Mesenchymal stem cell (in vitro differentiated cells and primary cell): Measurements from ENCODE around the gene C11orf21.

Source experiments
- DNase-seq: peaks from one replicate; pipeline ENCODE4 v3.0.0-alpha.2; 2013
- H2AFZ ChIP-seq: one replicate; pipeline ENCODE4 v1.6.1; 2013; ENCODE audit warnings: low read depth, mild to moderate bottlenecking, control low read depth, inconsistent platforms, low read length, moderate library complexity
- H2AK5ac ChIP-seq: 2 replicates; pipeline ENCODE4 v1.6.1; 2013; ENCODE audit warnings: low read length, moderate library complexity, mild to moderate bottlenecking, inconsistent platforms; ENCODE audit not compliant: severe bottlenecking
- H2BK120ac ChIP-seq: one replicate; pipeline ENCODE4 v1.6.1; 2013; ENCODE audit warnings: low read depth, mild to moderate bottlenecking, inconsistent platforms, low read length, moderate library complexity
- H2BK12ac ChIP-seq, 2 experiments: one replicate each; pipeline ENCODE4 v1.6.1; 2013; ENCODE audit warnings: inconsistent platforms in 2 of 2, low read length in 2 of 2, mild to moderate bottlenecking in 2 of 2, moderate library complexity in 2 of 2, control low read depth in 1 of 2
- H2BK15ac ChIP-seq: one replicate; pipeline ENCODE4 v1.6.1; 2013; ENCODE audit warnings: mild to moderate bottlenecking, low read depth, inconsistent platforms; ENCODE audit not compliant: poor library complexity, severe bottlenecking
- H2BK5ac ChIP-seq: 2 replicates; pipeline ENCODE4 v1.6.1; 2013; ENCODE audit warnings: low read depth, mild to moderate bottlenecking, low read length, control low read depth, inconsistent platforms; ENCODE audit not compliant: poor library complexity, severe bottlenecking
- H3K14ac ChIP-seq, 2 experiments: one replicate each; pipeline ENCODE4 v1.6.1; 2013; ENCODE audit warnings: inconsistent platforms in 2 of 2, low read length in 2 of 2, control low read depth in 1 of 2, mild to moderate bottlenecking in 1 of 2, moderate library complexity in 1 of 2
- H3K18ac ChIP-seq, 2 experiments: one replicate each; pipeline ENCODE4 v1.6.1; 2013; ENCODE audit warnings: inconsistent platforms in 2 of 2, low read length in 2 of 2, control low read depth in 1 of 2, low read depth in 1 of 2, mild to moderate bottlenecking in 1 of 2
- H3K23ac ChIP-seq, 2 experiments: one replicate each; pipeline ENCODE4 v1.6.1; 2013; ENCODE audit warnings: inconsistent platforms in 2 of 2, low read length in 2 of 2, mild to moderate bottlenecking in 2 of 2, moderate library complexity in 2 of 2, control low read depth in 1 of 2
- H3K27ac ChIP-seq: 2 replicates; pipeline ENCODE4 v1.5.1; 2013; ENCODE audit warnings: mild to moderate bottlenecking, moderate library complexity, low read length, control low read depth, inconsistent platforms; ENCODE audit not compliant: poor library complexity, severe bottlenecking
- H3K27me3 ChIP-seq, 2 experiments: 2 replicates each; pipeline versions ENCODE4 v1.6.1 to v1.7.0; 2013; ENCODE audit warnings: low read length in 2 of 2, mild to moderate bottlenecking in 2 of 2, moderate library complexity in 2 of 2, control low read depth in 1 of 2, inconsistent platforms in 1 of 2; ENCODE audit not compliant: control insufficient read depth in 1 of 2, insufficient read depth in 1 of 2
- H3K36me3 ChIP-seq, 2 experiments: 2 replicates each; pipeline versions ENCODE4 v1.6.1 to v1.7.0; 2013; ENCODE audit warnings: low read length in 2 of 2, control low read depth in 1 of 2, inconsistent platforms in 1 of 2, low read depth in 1 of 2, mild to moderate bottlenecking in 1 of 2; ENCODE audit not compliant: insufficient read depth in 2 of 2, control insufficient read depth in 1 of 2
- H3K4ac ChIP-seq, 2 experiments: one replicate each; pipeline ENCODE4 v1.6.1; 2013; ENCODE audit warnings: inconsistent platforms in 2 of 2, low read length in 2 of 2, mild to moderate bottlenecking in 2 of 2, moderate library complexity in 2 of 2, control low read depth in 1 of 2, low read depth in 1 of 2
- H3K4me1 ChIP-seq: 2 replicates; pipeline ENCODE4 v1.6.1; 2013; ENCODE audit warnings: low read depth, low read length, control low read depth; ENCODE audit not compliant: control insufficient read depth, insufficient read depth
- H3K4me2 ChIP-seq: 2 replicates; pipeline ENCODE4 v1.6.1; 2013; ENCODE audit warnings: low read length, mild to moderate bottlenecking, inconsistent platforms; ENCODE audit not compliant: poor library complexity, severe bottlenecking
- H3K4me3 ChIP-seq, 2 experiments: 2 replicates each; pipeline versions ENCODE4 v1.5.1 to v1.7.0; 2013; ENCODE audit warnings: low read length in 2 of 2, mild to moderate bottlenecking in 2 of 2, control low read depth in 1 of 2, low read depth in 1 of 2; ENCODE audit not compliant: insufficient read depth in 1 of 2
- H3K79me1 ChIP-seq: replicated peaks from 2 replicates; pipeline ENCODE4 v1.6.1; 2013; ENCODE audit warnings: mild to moderate bottlenecking, control low read depth, low read length, inconsistent platforms; ENCODE audit not compliant: poor library complexity, severe bottlenecking
- H3K9ac ChIP-seq: 2 replicates; pipeline ENCODE4 v1.7.0; 2013; ENCODE audit warnings: mild to moderate bottlenecking, low read length, moderate library complexity
- H3K9me3 ChIP-seq: 2 replicates; pipeline ENCODE4 v1.7.0; 2013; ENCODE audit warnings: mild to moderate bottlenecking, low read length; ENCODE audit not compliant: control insufficient read depth
- H4K8ac ChIP-seq: one replicate; pipeline ENCODE4 v1.6.1; 2013; ENCODE audit warnings: inconsistent platforms, mild to moderate bottlenecking, low read length, moderate library complexity
- H4K91ac ChIP-seq: one replicate; pipeline ENCODE4 v1.6.1; 2013; ENCODE audit warnings: mild to moderate bottlenecking, low read length, inconsistent platforms
- WGBS: methylation state at CpG from one replicate; pipeline ENCODE4 v1.1.7; 2013; ENCODE audit warnings: mixed read lengths; 5-methylcytosine and 5-hydroxymethylcytosine counted together

C11orf21 gene

DNA sequence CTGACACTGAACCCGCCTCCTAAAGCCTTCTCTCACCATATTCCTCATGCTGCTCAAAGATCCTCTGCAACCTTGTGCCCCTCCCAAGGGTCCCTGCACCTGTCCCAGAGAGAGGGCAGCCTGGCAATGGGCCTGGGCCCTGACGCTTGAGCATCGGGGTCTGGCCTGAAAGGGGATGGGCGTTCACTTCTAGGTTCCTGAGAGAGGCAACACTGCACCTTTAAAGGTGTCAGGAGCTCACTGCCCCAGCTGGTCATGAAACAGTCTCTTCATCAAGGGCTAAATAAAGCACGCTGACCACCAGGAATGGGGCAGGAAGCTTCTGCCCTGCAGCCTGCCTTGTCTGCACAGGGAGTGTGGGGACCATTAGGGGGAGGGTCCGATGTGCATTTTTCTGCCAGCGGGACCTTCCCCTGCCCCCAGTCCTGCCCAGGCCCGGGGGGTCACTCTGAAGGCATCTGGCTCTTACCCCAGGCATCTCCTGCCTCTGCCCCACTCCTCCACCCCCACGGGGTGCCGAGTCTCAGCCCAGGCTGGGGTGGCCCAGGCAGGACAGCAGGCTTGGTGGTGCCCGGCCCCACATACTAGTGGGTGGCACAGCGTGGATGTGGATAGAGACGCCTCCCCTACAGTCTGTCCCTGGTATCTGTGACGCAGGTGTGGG lies 3.5 kb downstream of the C11orf21 start:
- Histone ChIP-seq H3K9ac (no peak overlapping the region), H3K23ac (no peak overlapping the region), H3K36me3 (no peaks in the 10 kb centered on the region), H3K27ac (no peak overlapping the region), H3K79me1 (no peaks in the 10 kb centered on the region), H3K4ac (no peak overlapping the region), H3K9me3 (no peaks in the 10 kb centered on the region), H4K91ac (no peak overlapping the region), H2AK5ac (no peak overlapping the region), H3K27me3 (peaks cover 33 to 45% of the 10 kb centered on the region in 2 experiments), H3K18ac (no peak overlapping the region), H3K4me3 (no peak overlapping the region), H4K8ac (no peak overlapping the region), H3K4me2 (no peak overlapping the region), H2BK15ac (no peak overlapping the region), H2BK5ac (no peak overlapping the region), H3K4me1 (peaks cover 20% of the 10 kb centered on the region), H3K14ac (no peak overlapping the region), H2AFZ (no peak overlapping the region), H2BK12ac (no peak overlapping the region), H2BK120ac (no peak overlapping the region)
- no peak for DNase-seq
- WGBS: 80% methylated on average over 14 of the region's 14 CpGs

DNA sequence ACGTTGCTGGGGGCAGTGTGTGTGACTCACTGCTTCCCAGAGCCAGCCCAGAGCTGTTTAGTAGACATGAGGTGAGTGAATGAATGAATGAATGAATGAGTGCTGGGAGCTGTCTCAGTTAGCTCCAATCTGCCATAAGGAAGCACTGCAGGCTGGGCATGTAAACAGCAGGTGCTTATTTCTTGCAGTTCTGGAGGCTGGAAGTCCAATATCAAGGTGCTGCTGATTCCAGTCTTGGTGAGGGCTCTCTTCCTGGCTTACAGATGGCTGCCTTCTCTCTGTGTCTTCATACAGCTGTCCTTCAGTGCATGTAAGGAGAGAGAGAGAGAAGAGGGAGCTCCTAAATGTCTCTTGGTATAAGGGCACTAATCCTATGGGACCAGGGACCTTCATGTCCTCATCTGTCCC lies 4.1 kb downstream of the C11orf21 start:
- Histone ChIP-seq H3K27ac (no peak overlapping the region), H2AK5ac (no peak overlapping the region), H2BK5ac (no peak overlapping the region), H3K4ac (no peak overlapping the region), H3K9ac (no peak overlapping the region), H3K23ac (no peak overlapping the region), H3K79me1 (no peaks in the 10 kb centered on the region), H3K4me1 (peaks cover 15% of the 10 kb centered on the region), H3K14ac (no peak overlapping the region), H3K36me3 (no peaks in the 10 kb centered on the region), H3K4me3 (no peak overlapping the region), H4K91ac (no peak overlapping the region), H3K27me3 (peaks cover 33 to 48% of the 10 kb centered on the region in 2 experiments), H2BK120ac (no peak overlapping the region), H4K8ac (no peak overlapping the region), H3K4me2 (no peak overlapping the region), H3K9me3 (no peaks in the 10 kb centered on the region), H2BK15ac (no peak overlapping the region), H3K18ac (no peak overlapping the region), H2BK12ac (no peak overlapping the region), H2AFZ (no peak overlapping the region)
- WGBS: 61% methylated on average over 1 of the region's 1 CpG
- no peak for DNase-seq

DNA sequence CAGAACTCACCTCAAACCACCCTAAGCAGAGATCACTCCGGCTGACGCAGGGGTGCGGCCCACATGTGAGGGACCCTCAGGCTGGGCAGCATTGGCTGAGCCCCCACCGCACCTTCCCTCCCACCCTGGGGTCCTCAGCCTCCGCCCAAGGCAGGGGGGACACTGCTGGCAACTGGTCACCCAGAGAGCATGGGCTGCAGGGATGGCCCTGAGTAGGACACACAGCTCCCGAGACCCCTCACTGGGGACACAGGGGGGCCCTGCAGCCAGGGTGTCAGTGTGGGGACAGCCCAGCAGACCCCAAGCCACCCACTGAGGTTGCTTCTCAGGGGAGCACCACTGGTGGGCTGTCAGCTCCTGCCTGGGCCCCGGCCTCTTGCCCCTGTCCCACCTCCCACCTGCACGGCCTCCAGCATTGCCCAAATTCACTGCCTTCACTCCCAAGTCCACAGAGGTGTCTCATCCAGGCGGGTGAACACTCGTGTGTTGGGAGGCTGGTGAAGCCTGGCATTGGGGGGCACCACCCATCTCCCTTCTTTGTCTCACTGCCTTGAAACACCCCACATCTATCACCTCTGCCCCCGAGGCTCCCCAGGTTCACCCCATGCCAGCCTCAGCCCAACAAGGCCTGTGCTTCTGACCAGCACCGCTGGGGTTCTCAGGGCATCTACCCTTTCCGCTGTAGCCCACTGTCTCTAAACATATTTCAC lies 4.7 kb downstream of the C11orf21 start:
- Histone ChIP-seq H4K8ac (no peak overlapping the region), H3K4me1 (peaks cover 9% of the 10 kb centered on the region), H2BK15ac (no peak overlapping the region), H2AK5ac (no peak overlapping the region), H2BK12ac (no peak overlapping the region), H3K14ac (no peak overlapping the region), H3K27ac (no peak overlapping the region), H3K4me3 (no peak overlapping the region), H4K91ac (no peak overlapping the region), H3K4ac (no peak overlapping the region), H3K18ac (no peak overlapping the region), H2BK120ac (no peak overlapping the region), H3K4me2 (no peak overlapping the region), H3K9ac (no peak overlapping the region), H3K36me3 (no peaks in the 10 kb centered on the region), H3K27me3 (peaks cover 33 to 48% of the 10 kb centered on the region in 2 experiments), H2AFZ (no peak overlapping the region), H3K79me1 (no peaks in the 10 kb centered on the region), H3K9me3 (no peaks in the 10 kb centered on the region), H2BK5ac (no peak overlapping the region), H3K23ac (no peak overlapping the region)
- 86% methylated on average over 12 of the region's 13 CpGs for WGBS
- no peak for DNase-seq

DNA sequence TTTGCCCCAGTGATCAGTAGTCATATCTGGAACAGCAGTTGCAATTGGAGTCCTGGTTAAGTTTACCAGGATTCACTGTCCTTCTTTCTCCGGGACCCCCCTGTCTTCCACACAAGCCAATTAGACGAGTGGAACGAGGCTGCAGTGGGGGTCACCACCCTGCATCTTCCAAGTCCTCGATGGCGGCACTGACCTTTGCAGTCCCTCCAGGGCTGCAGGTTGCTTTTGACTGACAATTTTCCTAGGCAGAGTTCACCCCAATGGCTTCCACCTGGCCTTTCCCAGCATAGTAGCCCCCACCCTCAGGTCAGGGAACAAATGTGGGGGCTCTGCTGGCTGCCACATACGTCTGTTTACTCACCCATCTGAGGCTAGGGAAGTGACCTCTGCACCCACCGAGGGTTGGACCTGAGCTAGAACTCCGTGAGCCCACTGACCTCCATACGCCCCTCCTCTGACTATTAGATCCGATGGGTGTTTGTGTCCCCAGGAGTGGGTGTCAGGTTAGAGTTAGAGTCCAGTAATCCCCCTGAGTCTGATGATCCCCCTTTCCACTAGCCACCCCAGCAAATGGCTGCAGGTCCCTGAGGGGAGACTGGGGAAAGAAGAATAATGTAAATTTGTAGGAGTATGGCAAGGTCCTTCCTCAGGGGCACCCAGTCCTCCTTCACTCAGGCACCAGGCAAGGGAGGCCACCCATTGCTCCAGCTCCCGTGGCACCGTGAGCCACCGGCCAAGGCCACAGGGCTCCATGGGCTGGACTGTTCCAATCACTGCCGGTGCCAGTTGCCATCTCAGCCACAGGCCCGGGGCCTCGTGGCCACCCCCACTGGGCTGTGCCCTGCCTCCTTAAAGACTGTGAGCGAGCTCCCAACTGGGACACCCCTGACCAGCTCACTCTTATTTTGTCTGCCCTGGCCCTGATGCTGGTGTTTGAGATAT lies 5.5 kb downstream of the C11orf21 start:
- Histone ChIP-seq H2BK12ac (no peak overlapping the region), H2BK120ac (no peak overlapping the region), H3K4me3 (no peak overlapping the region), H3K18ac (no peak overlapping the region), H3K36me3 (no peaks in the 10 kb centered on the region), H3K4ac (no peak overlapping the region), H2AFZ (no peak overlapping the region), H2BK5ac (no peak overlapping the region), H3K27ac (no peak overlapping the region), H3K27me3 (peaks cover 33 to 48% of the 10 kb centered on the region in 2 experiments), H3K23ac (no peak overlapping the region), H4K8ac (no peak overlapping the region), H3K79me1 (no peaks in the 10 kb centered on the region), H3K9ac (no peak overlapping the region), H2AK5ac (no peak overlapping the region), H3K4me2 (no peak overlapping the region), H3K14ac (no peak overlapping the region), H2BK15ac (no peak overlapping the region), H4K91ac (no peak overlapping the region), H3K9me3 (no peaks in the 10 kb centered on the region), H3K4me1 (peaks cover 2% of the 10 kb centered on the region)
- 87% methylated on average over 17 of the region's 17 CpGs for WGBS
- no peak for DNase-seq
